Transverse colon (tissue), 4 donors: ENCODE measurements around the gene RASSF3. TPM values are rescaled to one million over a fixed set of nuclear protein-coding genes. Genes with fewer than 3 reads are reported as not detected.

Experiments
- DNase-seq: peaks from one replicate; pipeline ENCODE4 v3.0.0-alpha.2; 2019
- H3K27ac ChIP-seq, 4 donors: fragments of 200-600 bp; sonication (generic); 2 replicates each; pipeline ENCODE4 v1.5.1; 2016 to 2018; ENCODE audit warnings: inconsistent platforms in 4 of 4
- H3K27me3 ChIP-seq: fragments of 200-600 bp; sonication (generic); 2 replicates; pipeline ENCODE4 v1.5.1; 2017; ENCODE audit warnings: inconsistent platforms
- H3K36me3 ChIP-seq, 4 donors: fragments of 200-600 bp; sonication (generic); 2 replicates each; pipeline ENCODE4 v1.5.1; 2017 to 2019; ENCODE audit warnings: inconsistent platforms in 4 of 4
- H3K4me1 ChIP-seq, 4 donors: fragments of 200-600 bp; sonication (generic); 2 replicates each; pipeline ENCODE4 v1.5.1; 2017 to 2020; ENCODE audit warnings: inconsistent platforms in 4 of 4
- H3K4me3 ChIP-seq, 4 donors: fragments of 200-600 bp; sonication (generic); 1 replicate in 1 of 4; 2 replicates in 3 of 4; pipeline versions ENCODE4 v1.5.1 to v1.6.1; 2017 to 2019; ENCODE audit warnings: inconsistent platforms in 4 of 4
- H3K9me3 ChIP-seq, 2 donors: fragments of 200-600 bp; sonication (generic); 2 replicates each; pipeline ENCODE4 v1.5.1; 2017 to 2019; ENCODE audit warnings: inconsistent platforms in 2 of 2
- EP300 ChIP-seq: sonication (generic); formaldehyde crosslinking; IDR thresholded peaks from one replicate; pipeline ENCODE4 v1.6.1; 2017; ENCODE audit warnings: antibody characterized with exemption, low read depth
- POLR2A ChIP-seq: fragments of 450-650 bp; IDR thresholded peaks from one replicate; pipeline ENCODE4 v1.6.1; 2016; ENCODE audit warnings: antibody characterized with exemption, mild to moderate bottlenecking, moderate library complexity
- POLR2AphosphoS5 ChIP-seq, 3 donors: sonication (generic); formaldehyde crosslinking; IDR thresholded peaks; one replicate each; pipeline ENCODE4 v1.6.1; 2016; ENCODE audit warnings: antibody characterized with exemption in 3 of 3
- WGBS, 2 donors: methylation state at CpG; one replicate each; pipeline ENCODE4 v1.1.5; 2018; ENCODE audit warnings: low coverage in 1 of 2; 5-methylcytosine and 5-hydroxymethylcytosine counted together
- in situ Hi-C, 4 donors: fragments of 200-750 bp; cut with MboI; loops; one replicate each; pipeline versions ENCODE4 v1.15.0 to v1.15.1; 2017; ENCODE audit warnings: low sequenced_read_pairs in 3 of 4, low pct_ligation_motif_present in 1 of 4, low pct_unique_long_range_greater_than_20kb in 1 of 4
- intact Hi-C: fragments of 100-400 bp; cut with DNase I; formaldehyde crosslinking; loops from one replicate; pipeline ENCODE4 v1.15.1; 2023; ENCODE audit warnings: low total_unique reads
- total RNA-seq, 4 donors: library from RNA; depleted of rRNA; stranded (reverse); fragments of >200 nt; gene quantifications; one replicate each; pipeline ENCODE4 v1.1.0, GENCODE V29; 2016
- TF ChIP-seq, protein P1 (sequence below), 5 experiments: fragments of 200-600 bp in 3 of 5; fragments of 450-650 bp in 2 of 5; sonication (generic) in 3 of 5; IDR thresholded peaks; 1 replicate in 2 of 5; 2 replicates in 3 of 5; pipeline ENCODE4 v1.5.1; 2016 to 2017; ENCODE audit warnings: antibody characterized with exemption in 5 of 5, inconsistent platforms in 3 of 5, mild to moderate bottlenecking in 2 of 5, moderate library complexity in 1 of 5

RASSF3 gene
- total RNA-seq, 4 donors from 2014 or later, result 41.6 to 83.2 (median 62.5) TPM

GRCh38 chr12:64701283-64701682 is 91.0 kb downstream of the RASSF3 start:
- TF ChIP-seq EP300 (no peak), POLR2A (no peak), POLR2AphosphoS5 (IDR thresholded peaks at IDR 0.05) (no peak)
- TF ChIP-seq, protein P1, sequence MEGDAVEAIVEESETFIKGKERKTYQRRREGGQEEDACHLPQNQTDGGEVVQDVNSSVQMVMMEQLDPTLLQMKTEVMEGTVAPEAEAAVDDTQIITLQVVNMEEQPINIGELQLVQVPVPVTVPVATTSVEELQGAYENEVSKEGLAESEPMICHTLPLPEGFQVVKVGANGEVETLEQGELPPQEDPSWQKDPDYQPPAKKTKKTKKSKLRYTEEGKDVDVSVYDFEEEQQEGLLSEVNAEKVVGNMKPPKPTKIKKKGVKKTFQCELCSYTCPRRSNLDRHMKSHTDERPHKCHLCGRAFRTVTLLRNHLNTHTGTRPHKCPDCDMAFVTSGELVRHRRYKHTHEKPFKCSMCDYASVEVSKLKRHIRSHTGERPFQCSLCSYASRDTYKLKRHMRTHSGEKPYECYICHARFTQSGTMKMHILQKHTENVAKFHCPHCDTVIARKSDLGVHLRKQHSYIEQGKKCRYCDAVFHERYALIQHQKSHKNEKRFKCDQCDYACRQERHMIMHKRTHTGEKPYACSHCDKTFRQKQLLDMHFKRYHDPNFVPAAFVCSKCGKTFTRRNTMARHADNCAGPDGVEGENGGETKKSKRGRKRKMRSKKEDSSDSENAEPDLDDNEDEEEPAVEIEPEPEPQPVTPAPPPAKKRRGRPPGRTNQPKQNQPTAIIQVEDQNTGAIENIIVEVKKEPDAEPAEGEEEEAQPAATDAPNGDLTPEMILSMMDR (IDR thresholded peaks at IDR 0.05), result no peak
- intact Hi-C loops (no loop called here), in situ Hi-C loops (loop anchor here in 3 of 4 donors (5.0 to 25.0 kb wide), 3 partner anchors 146 to 264 kb away; no protein-coding TSS in a partner anchor)
- DNase-seq, result no peak
- no peaks in the 10 kb centered on the region for H3K36me3 ChIP-seq
- no peaks in the 10 kb centered on the region for H3K27me3 ChIP-seq
- H3K27ac ChIP-seq, result no peak overlapping the region
- no peaks in the 10 kb centered on the region for H3K9me3 ChIP-seq
- 30 to 66% methylated on average over 2 to 5 of the region's 5 CpGs for WGBS, 2 donors
- H3K4me3 ChIP-seq, result no peak overlapping the region
- peaks cover 0 to 24% (median under 1%) of the 10 kb centered on the region in 4 donors for H3K4me1 ChIP-seq

- in situ Hi-C loops (loop anchor here in 1 of 4 donors (10.0 to 25.0 kb wide), 2 partner anchors 152 to 269 kb away; no protein-coding TSS in a partner anchor), intact Hi-C loops (no loop called here)
- no peaks in the 10 kb centered on the region for H3K27me3 ChIP-seq
- H3K27ac ChIP-seq, result no peak overlapping the region
- no peak for DNase-seq
- H3K4me1 ChIP-seq, result peaks cover 0 to 3% (median 0%) of the 10 kb centered on the region in 4 donors
- no peaks in the 10 kb centered on the region for H3K9me3 ChIP-seq
- no peaks in the 10 kb centered on the region for H3K36me3 ChIP-seq
- WGBS, 2 donors, result 46% methylated on average over 3 of the region's 3 CpGs; no CpG with 5 or more reads in 1 of the 2 donors
- no peak for TF ChIP-seq EP300
- TF ChIP-seq, protein P1 (IDR thresholded peaks at IDR 0.05), result no peak
- no peak for TF ChIP-seq POLR2A
- no peak for TF ChIP-seq POLR2AphosphoS5 (IDR thresholded peaks at IDR 0.05)
- H3K4me3 ChIP-seq, result no peak overlapping the region
Observed at GRCh38 chr12:64706306-64706705, 96.0 kb downstream of the RASSF3 start.

GRCh38 chr12:64706857-64707256 is 96.6 kb downstream of the RASSF3 start:
- H3K27me3 ChIP-seq, result no peaks in the 10 kb centered on the region
- H3K36me3 ChIP-seq, result no peaks in the 10 kb centered on the region
- in situ Hi-C loops, result loop anchor here in 1 of 4 donors (10.0 to 25.0 kb wide), 2 partner anchors 152 to 270 kb away; no protein-coding TSS in a partner anchor
- no peak for DNase-seq
- intact Hi-C loops, result no loop called here
- H3K4me1 ChIP-seq, result no peaks in the 10 kb centered on the region
- H3K27ac ChIP-seq, result no peak overlapping the region
- WGBS, 2 donors, result 80 to 85% methylated on average over 2 to 5 of the region's 5 CpGs
- TF ChIP-seq, protein P1 (IDR thresholded peaks at IDR 0.05), result no peak
- TF ChIP-seq POLR2AphosphoS5 (IDR thresholded peaks at IDR 0.05) (no peak), EP300 (no peak), POLR2A (no peak)
- H3K4me3 ChIP-seq, result no peak overlapping the region
- no peaks in the 10 kb centered on the region for H3K9me3 ChIP-seq

DNA sequence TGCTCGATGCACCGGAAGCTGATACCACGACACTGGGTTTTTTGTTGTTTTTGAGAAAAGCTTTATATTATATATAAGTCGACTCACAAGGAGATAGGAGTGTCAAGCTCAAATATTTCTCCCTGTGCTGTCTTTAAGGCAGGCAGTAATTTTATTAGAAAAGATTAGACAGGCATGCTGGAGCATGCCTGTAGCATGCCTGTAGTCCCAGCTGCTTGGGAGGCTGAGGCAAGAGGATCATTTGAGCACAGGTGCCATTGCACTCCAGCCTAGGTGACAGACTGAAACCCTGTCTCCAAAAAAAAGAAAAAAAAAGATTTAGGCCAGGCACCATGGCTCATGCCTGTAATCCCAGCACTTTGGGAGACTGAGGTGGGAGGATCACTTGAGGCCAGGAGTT is 97.1 kb downstream of the RASSF3 start:
- in situ Hi-C loops (loop anchor here in 1 of 4 donors (10.0 to 25.0 kb wide), 2 partner anchors 153 to 270 kb away; no protein-coding TSS in a partner anchor), intact Hi-C loops (no loop called here)
- no peaks in the 10 kb centered on the region for H3K36me3 ChIP-seq
- H3K4me3 ChIP-seq, result no peak overlapping the region
- no peaks in the 10 kb centered on the region for H3K4me1 ChIP-seq
- no peak overlapping the region for H3K27ac ChIP-seq
- H3K27me3 ChIP-seq, result no peaks in the 10 kb centered on the region
- no peak for DNase-seq
- no peaks in the 10 kb centered on the region for H3K9me3 ChIP-seq
- TF ChIP-seq EP300 (no peak), POLR2AphosphoS5 (IDR thresholded peaks at IDR 0.05) (no peak), POLR2A (no peak)
- TF ChIP-seq, protein P1 (IDR thresholded peaks at IDR 0.05), result no peak
- 92 to 95% methylated on average over 4 of the region's 4 CpGs for WGBS, 2 donors
